K562 (cell line): Measurements from ENCODE around the gene CNGA3. TPM values are rescaled to one million over a fixed set of nuclear protein-coding genes. Genes with fewer than 3 reads are reported as not detected.

Source experiments
- BCL6 ChIP-seq: fragments of 250-450 bp; sonication (Bioruptor Pico); IDR thresholded peaks from 2 replicates; pipeline ENCODE4 v1.4.0; 2020
- C11orf30 ChIP-seq: fragments of 450-650 bp; IDR thresholded peaks from 2 replicates; pipeline ENCODE4 v1.6.1; 2016; ENCODE audit warnings: low read depth, mild to moderate bottlenecking
- FOXA1 ChIP-seq: fragments of 450-650 bp; IDR thresholded peaks from 2 replicates; pipeline ENCODE4 v1.6.1; 2016; ENCODE audit warnings: mild to moderate bottlenecking, borderline replicate concordance
- IRF2 ChIP-seq: sonication (generic); formaldehyde crosslinking; IDR thresholded peaks from 2 replicates; pipeline ENCODE4 v1.8.1; 2022; ENCODE audit warnings: mild to moderate bottlenecking, missing genetic modification reagents
- JUN ChIP-seq, 2 experiments: sonication (generic) in 1 of 2; formaldehyde crosslinking in 1 of 2; IDR thresholded peaks; 2 replicates each; pipeline versions ENCODE4 v1.6.1 to v1.8.0; 2012 to 2022; ENCODE audit warnings: borderline replicate concordance in 2 of 2, mild to moderate bottlenecking in 2 of 2, improper control_type of control experiment in 1 of 2, low read depth in 1 of 2, low read length in 1 of 2, missing genetic modification reagents in 1 of 2
- L3MBTL2 ChIP-seq: fragments of 450-650 bp; IDR thresholded peaks from 2 replicates; pipeline ENCODE4 v1.6.1; 2016; ENCODE audit warnings: mild to moderate bottlenecking, moderate library complexity
- MCM5 ChIP-seq: fragments of 450-650 bp; IDR thresholded peaks from 2 replicates; pipeline ENCODE4 v1.6.1; 2016; ENCODE audit warnings: low read depth
- NCOR1 ChIP-seq: fragments of 450-650 bp; IDR thresholded peaks from 2 replicates; pipeline ENCODE4 v1.6.1; 2016; ENCODE audit warnings: mild to moderate bottlenecking, moderate library complexity
- NR2C2 ChIP-seq, 2 experiments: fragments of 200-800 bp in 1 of 2; sonication (Bioruptor generic) in 1 of 2; sonication (generic) in 1 of 2; formaldehyde crosslinking in 1 of 2; IDR thresholded peaks; 2 replicates each; pipeline versions ENCODE4 v1.6.1 to v1.8.0; 2016 to 2022; ENCODE audit warnings: mild to moderate bottlenecking in 1 of 2, missing compliant biosample characterization in 1 of 2, missing genetic modification characterization in 1 of 2, missing genetic modification reagents in 1 of 2
- PHB ChIP-seq: fragments of 250-450 bp; sonication (Bioruptor Pico); IDR thresholded peaks from 2 replicates; pipeline ENCODE4 v1.5.0; 2021
- RAD21 ChIP-seq, 2 experiments: fragments of 250-450 bp in 1 of 2; fragments of 450-650 bp in 1 of 2; sonication (Bioruptor Pico) in 1 of 2; formaldehyde crosslinking in 1 of 2; IDR thresholded peaks in 1 of 2; conservative IDR thresholded peaks in 1 of 2; 2 replicates each; pipeline versions ENCODE4 v1.4.0 to v1.8.0; 2020 to 2022; ENCODE audit warnings: mild to moderate bottlenecking in 2 of 2, moderate library complexity in 1 of 2
- RBFOX2 ChIP-seq: fragments of 200-400 bp; formaldehyde crosslinking; IDR thresholded peaks from 2 replicates; pipeline ENCODE4 v1.6.1; 2017; ENCODE audit warnings: low read depth, mild to moderate bottlenecking, low read length, moderate library complexity
- TBL1XR1 ChIP-seq, 2 experiments: IDR thresholded peaks; 2 replicates each; pipeline ENCODE4 v1.6.1; 2012; ENCODE audit warnings: improper control_type of control experiment in 2 of 2, low read length in 2 of 2, mild to moderate bottlenecking in 1 of 2
- USF2 ChIP-seq: sonication (generic); formaldehyde crosslinking; IDR thresholded peaks from 2 replicates; pipeline ENCODE4 v1.5.0; 2020; ENCODE audit warnings: missing genetic modification reagents
- ZBED1 ChIP-seq: IDR thresholded peaks from 2 replicates; pipeline ENCODE4 v1.6.1; 2014
- ZBTB1 ChIP-seq: sonication (generic); formaldehyde crosslinking; IDR thresholded peaks from 2 replicates; pipeline ENCODE4 v1.8.1; 2023; ENCODE audit warnings: missing genetic modification reagents, low read depth, mild to moderate bottlenecking, borderline replicate concordance
- ZNF407 ChIP-seq: fragments of 450-650 bp; IDR thresholded peaks from 2 replicates; pipeline ENCODE4 v1.6.1; 2016; ENCODE audit warnings: low read depth
- polyA plus RNA-seq, 8 experiments: library from polyadenylated mRNA; depleted of rRNA in 4 of 8; stranded (reverse) in 5 of 8; unstranded in 3 of 8; fragments of >200 nt; fragmentation: Nextera tagmentation in 2 of 8; fragmentation: Illumina TruSeq in 1 of 8; extraction: Ambion mirVana in 2 of 8; extraction: Trizol in 1 of 8; gene quantifications; 2 replicates each; pipeline versions ENCODE4 v1.2.1 to v1.2.3, GENCODE V29; 2011 to 2014; ENCODE audit warnings: inconsistent platforms in 1 of 8, missing spikeins in 1 of 8
- total RNA-seq, 7 experiments: library from RNA; depleted of rRNA in 6 of 7; stranded (reverse); fragments of >200 nt in 6 of 7; fragmentation: Illumina TruSeq in 2 of 7; extraction: Trizol in 2 of 7; gene quantifications; 2 replicates each; pipeline versions ENCODE4 v1.2.1 to v1.2.3, GENCODE V29; 2011 to 2021; ENCODE audit warnings: low replicate concordance in 1 of 7
- TF ChIP-seq, protein P1 (sequence below): sonication (generic); formaldehyde crosslinking; IDR thresholded peaks from 2 replicates; pipeline ENCODE4 v1.8.0; 2023; ENCODE audit warnings: mild to moderate bottlenecking, missing genetic modification reagents

The CNGA3 gene
- total and polyA plus RNA-seq, 9 of the 15 experiments (the other 6 are each of a cell fraction or from before 2014, with no cell fraction given): not detected

DNA sequence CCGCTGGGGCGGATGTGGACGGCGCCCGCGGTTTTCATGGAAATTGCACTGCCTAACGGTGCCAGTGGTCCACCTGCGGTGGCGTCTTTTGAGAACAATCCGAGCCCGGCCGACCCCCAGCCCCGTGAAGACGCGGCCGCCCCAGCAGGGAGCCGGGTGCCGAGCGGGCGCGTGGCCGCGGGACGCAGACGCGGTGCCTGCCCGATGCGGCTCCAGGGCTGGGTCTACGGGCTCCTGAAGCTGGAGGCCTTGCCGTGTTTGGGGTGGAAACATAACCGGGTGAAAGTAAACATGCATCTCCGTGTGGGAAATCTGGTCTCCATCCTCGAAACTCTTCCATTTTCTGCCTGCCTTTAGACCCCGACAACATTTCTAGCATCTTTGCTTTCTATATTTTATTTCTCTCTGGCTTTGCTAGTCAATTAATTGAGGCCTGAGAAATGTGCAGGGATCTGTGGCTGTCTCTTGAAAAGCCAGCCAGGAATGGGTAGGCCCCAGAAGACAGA is 99.0 kb downstream of the CNGA3 start (continued):
- TF ChIP-seq MCM5: no peak
- no peak for TF ChIP-seq C11orf30
- peak; percentile 39; the same call in 1 of the 2 replicates for TF ChIP-seq L3MBTL2
- no peak for TF ChIP-seq TBL1XR1 (IDR thresholded peaks at IDR 0.05; ENCODE audit: low read length in 2 of 2)
- TF ChIP-seq, protein P1, sequence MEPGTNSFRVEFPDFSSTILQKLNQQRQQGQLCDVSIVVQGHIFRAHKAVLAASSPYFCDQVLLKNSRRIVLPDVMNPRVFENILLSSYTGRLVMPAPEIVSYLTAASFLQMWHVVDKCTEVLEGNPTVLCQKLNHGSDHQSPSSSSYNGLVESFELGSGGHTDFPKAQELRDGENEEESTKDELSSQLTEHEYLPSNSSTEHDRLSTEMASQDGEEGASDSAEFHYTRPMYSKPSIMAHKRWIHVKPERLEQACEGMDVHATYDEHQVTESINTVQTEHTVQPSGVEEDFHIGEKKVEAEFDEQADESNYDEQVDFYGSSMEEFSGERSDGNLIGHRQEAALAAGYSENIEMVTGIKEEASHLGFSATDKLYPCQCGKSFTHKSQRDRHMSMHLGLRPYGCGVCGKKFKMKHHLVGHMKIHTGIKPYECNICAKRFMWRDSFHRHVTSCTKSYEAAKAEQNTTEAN: no peak
- TF ChIP-seq ZBED1: no peak
- no peak for TF ChIP-seq IRF2
- TF ChIP-seq ZNF407: no peak
- no peak for TF ChIP-seq PHB (CRISPR knock-in tag)
- TF ChIP-seq RAD21 (CRISPR knock-in tag; conservative IDR thresholded peaks at IDR 0.05 in 1 of 2, IDR thresholded peaks at IDR 0.05 in 1 of 2): no peak
- no peak for TF ChIP-seq FOXA1
- no peak for TF ChIP-seq ZBTB1
- no peak for TF ChIP-seq NR2C2 (CRISPR knock-in tag; IDR thresholded peaks at IDR 0.05)
- peak; percentile 14; the same call in 1 of the 2 replicates for TF ChIP-seq NR2C2 (tag; IDR thresholded peaks at IDR 0.05)
- no peak for TF ChIP-seq USF2 (CRISPR knock-in tag)
- TF ChIP-seq NCOR1: no peak
- no peak for TF ChIP-seq JUN (IDR thresholded peaks at IDR 0.05; ENCODE audit: borderline replicate concordance, low read depth, low read length)
- TF ChIP-seq JUN (CRISPR knock-in tag; IDR thresholded peaks at IDR 0.05; ENCODE audit: borderline replicate concordance): no peak
- TF ChIP-seq BCL6 (CRISPR knock-in tag): no peak
- TF ChIP-seq RBFOX2: 0 out of 2 replicates have a peak, but pooled peaks have one; percentile 1
